ENCODE data around the gene HDAC4.

HDAC4 gene

DNA sequence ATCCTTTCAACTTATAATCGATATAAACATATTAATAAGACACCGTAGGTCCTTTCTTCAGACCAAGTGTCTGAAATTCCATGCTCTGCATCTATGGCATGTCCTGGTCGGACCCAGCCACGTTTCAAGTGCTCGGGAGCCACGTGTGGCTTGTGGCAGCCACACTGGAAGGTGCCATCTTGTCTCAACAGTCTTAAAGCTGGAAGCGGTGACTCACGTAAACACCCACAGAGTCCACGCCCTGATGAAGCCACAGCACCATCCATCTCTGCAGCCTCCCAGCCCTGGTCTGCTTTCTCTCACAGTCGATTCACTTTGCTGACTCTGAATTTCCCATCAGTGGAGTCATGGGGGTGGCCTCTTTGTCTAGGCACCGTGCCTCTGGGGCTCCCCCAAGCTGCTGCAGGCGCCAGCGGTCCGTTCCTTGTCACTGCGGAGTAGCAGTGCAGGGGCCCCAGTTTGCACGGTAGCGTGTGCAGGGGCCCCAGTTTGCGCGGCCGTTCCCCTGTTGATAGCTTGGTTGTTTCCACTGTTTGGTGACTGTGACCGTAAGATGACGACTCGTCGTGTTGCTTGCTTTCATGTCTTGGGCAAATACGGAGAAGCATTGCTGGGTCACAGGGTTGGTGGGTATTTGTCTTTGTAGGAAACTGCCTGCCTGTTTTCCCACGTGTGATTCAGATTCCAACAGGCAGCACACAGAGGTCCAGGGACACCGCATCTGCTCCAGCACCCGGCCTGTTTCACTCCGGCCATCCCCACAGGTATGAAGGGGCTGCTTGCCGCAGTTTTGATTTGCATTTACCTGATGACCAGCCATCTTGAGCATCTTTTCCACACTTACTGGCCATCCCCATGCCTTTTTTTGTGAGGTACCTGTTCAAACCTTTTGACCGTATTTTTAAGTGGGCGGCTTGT, 240.3 kb downstream of the HDAC4 start:
- DNase-seq = peak; percentile 18

DNA sequence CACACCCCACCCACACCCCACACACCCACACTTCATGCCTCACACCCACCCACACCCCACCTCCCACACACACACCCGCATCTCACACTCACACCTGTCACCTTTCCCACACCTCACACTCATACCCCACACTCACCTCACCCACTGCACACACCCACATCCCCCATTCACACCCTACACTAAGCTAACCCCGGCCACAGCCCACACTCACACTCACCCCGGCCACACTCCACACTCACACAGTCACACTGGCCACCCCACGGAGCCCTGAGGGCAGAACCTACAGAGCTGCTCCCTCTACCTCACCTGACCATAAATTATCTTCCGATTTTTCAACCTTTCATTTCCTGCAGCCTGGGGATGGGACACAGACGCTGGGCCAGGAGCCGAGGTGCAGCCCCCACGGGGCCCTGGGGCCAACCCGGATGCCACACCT, 241.3 kb downstream of the HDAC4 start:
- peak; percentile 20 for DNase-seq

DNA sequence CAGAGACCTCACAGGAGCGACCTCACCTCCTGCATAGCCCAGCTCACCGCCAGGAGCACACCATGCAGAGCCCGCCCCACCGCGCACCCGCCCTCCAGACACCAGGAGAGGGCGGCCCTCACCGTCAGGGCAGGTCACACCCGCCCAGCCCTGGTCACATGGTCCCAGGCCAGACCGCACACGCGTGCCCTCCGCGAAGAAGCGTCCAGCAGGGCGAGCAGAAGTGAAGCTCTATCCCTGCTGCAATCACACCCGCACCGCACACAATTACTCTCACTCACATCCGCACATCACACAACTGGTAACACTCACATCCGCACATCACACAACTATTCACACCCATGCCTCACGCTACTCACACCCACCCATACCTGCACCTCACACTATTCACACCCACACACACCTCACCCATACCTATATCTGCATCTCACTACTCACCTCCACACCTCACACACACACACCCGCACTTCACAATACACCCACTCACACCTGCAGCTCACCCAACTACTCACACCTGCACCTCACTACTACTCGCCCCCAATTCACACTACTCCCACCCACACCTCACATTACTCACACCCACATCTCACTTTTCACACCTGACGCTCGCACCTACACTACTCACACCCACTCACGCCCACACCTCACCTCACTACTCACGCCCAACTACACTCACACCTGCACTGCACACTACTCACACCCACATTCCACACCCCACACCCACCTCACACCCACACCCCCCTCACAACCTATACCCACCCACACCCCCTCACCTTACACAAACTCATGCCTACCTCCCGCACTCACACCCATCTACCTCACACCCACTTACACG, 242.0 kb downstream of the HDAC4 start:
- peak; percentile 27 for DNase-seq

DNA sequence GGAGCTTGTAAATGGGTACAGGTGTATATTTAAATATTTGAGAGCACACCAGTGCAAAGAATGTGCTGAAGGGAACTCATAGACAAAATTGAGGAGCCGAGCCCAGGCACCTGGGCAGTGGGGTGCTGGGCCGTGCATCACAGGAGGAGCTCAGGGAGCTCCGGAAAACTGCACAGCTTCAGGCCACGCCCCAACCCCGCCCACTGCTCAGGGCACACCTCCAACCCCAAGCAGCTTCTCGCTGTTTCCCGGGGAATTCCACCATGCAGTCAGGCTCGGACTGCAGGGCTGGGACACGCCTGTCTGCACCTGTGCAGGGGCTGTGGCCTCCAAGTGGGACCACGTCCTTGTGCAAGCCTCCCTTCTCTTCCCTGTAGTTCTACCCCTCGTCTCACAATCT, 243.0 kb downstream of the HDAC4 start:
- peak; percentile 2 for DNase-seq

DNA sequence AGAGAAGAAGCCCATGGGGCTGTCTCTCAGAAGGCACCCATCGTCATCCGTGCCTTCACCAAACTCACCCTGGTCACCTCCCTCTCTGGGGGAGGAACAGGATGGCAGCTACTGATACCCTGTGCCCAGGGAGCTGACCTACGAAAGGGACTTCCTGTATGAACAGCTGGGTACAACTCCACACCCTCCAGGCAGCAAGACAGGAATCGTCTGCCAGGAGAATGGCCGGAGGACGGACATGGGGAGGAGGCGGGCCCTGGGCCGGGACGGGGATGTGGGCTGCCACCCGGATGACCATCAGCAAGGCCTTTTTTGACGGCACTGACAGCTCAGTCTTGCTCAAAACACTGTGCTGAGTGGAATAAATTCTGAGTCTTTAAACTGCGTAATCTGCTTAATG, 243.6 kb downstream of the HDAC4 start:
- peak; percentile 2 for DNase-seq

DNA sequence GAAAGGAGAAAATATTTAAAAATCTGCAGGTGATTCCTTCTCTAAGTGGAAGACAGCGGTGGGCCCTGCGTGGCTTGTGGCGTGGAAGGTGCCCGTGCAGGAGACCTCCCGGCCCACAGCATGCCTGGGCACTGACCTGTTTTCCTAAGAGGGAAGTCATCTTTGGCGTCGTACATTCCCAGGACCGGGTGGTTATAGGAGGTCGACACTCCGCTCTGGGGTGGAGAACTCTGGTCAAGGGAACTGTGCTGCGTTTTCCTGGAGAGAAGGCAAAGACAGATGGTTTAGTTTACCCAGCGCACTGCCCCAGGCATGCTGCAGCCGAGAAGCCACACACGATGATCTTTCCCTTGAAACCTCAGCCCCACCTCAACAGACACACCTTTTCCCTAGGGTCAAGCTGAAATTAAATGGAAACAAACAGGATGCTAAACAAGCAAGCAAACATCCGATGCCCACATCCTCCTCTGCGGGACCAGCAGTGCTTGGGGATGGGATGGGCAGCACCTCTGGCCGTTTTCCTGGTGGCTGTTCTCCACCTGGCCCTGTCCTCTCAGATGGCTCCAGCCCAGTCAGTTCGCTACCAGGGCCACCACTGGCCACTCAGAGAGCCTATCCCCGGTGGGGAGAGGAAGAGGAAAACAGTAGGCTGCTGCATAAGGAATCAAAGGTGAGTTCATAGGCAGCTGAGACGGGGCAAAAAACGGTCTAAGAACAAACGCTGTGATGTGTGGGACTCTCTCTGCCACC, 244.1 kb downstream of the HDAC4 start:
- DNase-seq = peak; percentile 13

DNA sequence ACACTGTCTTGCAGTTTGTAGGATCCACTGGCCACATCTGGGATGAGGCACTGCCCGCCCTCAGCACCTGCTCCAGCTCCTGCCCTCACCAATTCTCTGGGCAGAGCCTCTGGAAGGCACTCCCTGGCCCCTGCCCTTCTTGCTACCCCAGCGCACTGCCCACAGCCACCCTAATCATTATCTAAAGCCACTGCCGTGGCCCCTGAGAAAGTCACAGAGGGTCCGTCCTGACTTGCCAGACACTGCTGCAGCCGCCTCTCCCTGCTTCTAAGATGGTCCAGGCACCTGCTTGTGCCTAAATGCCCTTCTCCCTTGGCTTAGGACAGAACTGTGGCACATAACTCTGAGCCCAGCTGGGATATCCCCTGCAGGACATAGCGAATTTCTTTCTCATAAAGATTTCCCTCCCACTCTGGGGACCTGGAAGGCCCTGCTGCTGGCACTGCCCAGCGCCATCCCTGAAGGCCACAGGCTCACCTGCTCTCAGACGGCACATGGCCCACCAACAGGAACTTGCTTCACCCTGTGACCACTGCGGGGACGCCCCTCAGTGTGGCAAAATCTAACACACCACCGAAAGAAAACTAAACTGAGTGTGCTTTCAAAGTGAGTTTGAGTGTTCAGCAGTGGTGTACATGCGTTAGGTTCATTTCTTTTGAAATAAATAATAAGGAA, 244.9 kb downstream of the HDAC4 start:
- DNase-seq = peak; percentile 14

DNA sequence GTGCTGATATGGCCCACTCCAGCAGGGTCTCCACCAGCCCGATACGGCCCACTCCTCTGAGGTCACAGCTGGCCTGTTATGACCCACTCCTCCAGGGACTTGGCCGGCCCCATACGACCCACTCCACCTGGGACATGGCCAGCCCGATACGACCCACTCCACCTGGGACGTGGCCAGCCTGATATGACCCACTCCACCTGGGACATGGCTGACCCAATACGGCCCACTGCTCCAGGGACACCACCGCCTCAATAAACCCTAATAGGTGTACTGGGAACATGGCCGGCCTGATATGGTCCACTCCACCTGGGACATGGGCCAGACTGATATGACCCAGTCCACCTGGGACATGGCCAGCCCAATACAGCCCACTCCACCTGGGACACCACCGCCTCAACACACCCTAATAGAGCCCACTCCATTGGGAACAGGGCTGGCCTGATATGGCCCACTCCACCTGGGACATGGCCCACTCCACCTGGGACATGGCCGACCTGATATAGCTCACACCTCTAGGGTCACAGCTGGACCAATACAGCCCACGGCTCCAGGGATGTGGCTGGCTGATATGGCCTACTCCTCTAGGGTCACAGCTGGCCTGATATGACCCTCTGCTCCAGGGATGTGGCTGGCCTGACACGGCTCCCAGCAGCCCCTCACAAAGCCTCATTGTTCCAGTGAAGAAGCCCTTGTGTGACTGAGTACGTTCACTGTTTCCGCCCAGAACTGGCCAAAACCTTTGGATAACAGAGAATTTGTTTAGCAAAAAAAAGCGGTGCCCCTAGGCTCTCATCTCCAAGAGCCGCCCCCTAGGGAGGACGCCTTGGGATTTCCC, 245.6 kb downstream of the HDAC4 start:
- no peak for DNase-seq

DNA sequence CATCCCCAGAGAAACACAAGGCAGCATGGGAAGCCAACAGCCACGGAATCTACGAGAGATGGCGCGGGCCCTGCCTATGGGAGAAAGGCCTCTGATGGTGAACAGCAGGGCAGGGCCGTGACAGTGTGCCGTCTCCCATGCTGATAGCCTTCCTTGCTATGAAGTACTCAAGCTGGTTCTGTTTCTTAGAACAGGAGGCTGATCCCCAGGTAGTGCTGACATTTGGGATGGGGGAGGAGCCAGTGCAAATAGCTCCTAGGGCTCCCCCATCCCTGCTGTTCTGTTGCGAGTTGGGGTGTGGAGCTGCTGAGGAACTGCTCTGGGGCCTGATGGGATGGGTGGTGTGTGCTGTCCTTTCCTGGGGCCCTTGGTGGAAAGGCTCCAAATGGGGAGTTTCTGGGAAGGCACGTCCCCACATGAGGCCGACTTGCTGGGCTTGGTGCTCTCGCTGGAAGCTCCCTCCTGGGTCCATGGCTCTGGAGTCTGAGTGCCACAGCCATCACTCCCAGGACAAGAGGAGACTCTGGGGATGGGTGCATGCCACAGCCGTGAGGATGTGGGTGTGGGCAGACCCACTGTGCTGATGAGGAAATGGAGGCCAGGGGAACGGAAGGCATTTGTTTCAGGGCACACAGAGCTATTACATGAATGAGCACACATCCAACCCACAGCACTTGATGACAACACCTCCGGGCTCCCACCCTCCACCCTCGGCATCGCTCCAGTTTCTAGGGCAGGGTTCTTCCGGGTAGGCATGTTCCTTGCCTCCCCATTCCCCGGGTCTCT, 246.8 kb downstream of the HDAC4 start:
- peak; percentile 15 for DNase-seq

DNA sequence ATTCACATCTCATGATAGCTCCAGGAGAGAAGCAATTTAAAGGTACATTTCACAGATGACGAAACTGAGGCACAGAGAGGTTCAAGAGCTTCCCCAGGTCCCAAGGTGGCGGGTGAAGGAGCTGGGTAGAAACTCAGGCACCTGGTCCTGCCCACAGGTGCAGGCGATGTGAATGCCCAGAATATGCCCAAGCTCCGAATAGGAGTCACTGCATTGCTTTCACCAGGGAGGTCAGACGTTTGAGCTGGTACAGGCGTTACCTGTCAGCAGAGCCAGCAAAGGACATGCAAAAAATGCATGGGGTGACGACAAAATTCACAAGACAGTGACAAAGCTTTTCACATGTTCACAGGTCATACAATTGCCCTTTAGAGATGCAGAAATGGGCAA, 247.9 kb downstream of the HDAC4 start:
- peak; percentile 13 for DNase-seq

DNA sequence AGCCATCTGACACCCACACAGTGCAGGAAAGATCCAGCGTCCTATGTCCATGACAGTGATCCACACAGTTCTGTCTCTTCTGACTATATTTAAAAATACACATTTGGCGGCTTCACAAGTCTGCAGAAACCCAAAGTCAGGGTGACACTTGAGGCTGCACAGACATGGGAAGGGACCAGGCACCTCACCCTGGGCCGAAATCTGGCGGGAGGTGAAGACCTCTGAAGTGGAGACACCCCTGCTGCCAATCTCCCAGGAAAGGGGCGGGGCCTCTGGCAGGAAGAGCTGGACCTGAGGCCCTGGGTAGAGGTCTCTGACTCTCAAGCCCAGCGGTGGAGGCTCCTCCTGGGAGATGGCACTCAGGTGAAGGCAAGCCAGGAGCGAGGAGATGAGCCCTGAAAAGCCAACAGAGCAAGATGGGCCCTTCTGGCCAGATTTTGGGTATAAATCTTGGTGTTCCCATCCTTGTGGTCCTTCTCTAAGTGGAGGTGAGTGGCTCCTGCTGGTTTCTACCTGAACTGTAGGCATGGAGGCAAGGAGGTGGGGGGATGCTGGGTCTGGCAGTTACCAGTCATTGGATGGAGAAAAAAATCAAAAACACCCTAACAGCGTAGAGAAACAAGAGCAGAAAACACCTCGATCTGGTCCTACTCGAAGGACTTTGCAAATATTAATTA, 248.4 kb downstream of the HDAC4 start:
- peak; percentile 24 for DNase-seq

DNA sequence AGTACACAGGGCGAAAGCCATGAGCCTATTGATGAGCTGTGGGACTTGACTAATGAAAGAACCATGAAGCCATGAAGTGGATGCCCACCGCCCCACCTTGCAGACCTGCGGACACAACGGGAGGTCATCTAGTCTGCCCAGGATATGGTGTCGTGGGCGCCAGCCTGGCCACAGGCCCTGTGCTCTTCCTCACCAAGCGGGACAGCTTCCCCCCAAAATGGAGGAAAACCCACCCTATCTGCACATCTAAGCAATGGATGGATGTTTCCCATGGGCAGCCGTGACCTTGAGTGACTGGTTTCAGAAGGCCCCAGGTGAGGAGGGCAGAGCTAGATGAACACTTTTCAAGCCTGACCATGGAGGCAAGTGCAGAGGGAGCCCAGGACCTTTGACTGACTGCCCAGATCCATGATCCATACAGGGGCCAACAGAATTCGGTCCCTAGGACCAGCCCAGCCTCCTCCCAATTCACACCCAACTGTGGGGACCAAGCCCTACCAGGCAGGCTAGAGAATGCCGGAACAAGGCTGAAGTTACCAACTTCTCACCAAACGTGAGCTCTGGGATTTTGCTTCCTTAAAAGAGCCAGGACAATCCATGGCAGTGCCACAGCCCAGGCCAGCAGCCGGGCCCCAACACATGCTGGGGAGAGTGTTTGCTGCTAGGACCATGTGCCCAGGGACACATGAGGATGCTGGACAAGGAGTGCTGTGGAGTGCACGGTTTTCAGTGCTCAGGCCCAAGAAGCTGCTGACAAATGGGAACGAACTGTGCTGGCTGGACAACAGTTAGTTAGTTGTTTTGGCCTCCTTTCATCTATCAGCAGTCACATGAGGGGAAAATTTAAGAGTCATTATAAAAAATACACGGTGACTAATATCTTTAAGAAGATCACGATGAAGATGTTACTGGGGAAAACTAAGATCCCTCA, 249.4 kb downstream of the HDAC4 start:
- DNase-seq = peak; percentile 11

DNA sequence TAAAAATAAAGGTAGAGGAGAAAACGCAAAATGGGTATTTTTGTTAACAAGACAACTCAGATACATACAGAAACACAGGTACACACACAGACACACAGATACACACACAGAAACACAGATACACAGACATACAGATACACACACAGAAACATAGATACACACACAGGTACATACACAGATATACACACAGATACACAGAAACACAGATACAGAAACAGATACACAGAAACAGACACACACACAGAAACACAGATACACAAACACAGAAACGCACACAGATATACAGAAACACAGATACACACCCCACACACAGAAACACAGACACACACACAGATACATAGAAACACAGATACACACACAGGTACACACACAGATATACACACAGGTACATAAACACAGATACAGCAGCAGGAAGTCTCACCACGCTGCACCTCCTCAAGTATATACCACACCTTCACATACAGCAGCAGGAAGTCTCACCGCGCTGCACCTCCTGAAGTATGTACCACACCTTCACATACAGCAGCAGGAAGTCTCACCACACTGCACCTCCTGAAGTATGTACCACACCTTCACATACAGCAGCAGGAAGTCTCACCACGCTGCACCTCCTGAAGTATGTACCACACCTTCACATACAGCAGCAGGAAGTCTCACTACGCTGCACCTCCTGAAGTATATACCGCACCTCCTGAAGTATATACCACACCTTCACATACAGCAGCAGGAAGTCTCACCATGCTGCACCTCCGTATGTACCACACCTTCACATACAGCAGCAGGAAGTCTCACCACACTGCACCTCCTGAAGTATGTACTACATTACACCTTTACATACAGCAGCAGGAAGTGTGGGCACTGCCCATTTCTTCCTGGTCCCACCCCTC, 250.5 kb downstream of the HDAC4 start:
- peak; percentile 17 for DNase-seq

DNA sequence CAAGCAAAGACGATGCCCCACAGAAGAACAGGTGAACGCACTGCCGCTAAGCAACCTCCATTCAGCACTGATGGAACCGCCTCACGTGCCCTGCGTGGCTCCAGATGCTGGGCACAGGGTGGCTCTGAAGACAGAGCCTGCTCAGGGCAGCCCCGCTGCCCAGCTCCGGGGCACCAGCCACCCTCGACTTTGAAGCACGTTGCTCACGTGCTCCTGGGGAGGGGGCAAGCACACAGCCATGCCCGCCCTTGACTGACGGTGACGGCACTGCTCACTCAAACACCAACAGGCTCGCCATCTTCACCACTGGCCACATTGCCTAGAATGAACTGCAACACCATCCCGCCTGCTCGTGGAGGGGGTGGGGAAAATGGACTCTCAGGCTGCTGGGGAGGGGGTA, 251.3 kb downstream of the HDAC4 start:
- DNase-seq = no peak

DNA sequence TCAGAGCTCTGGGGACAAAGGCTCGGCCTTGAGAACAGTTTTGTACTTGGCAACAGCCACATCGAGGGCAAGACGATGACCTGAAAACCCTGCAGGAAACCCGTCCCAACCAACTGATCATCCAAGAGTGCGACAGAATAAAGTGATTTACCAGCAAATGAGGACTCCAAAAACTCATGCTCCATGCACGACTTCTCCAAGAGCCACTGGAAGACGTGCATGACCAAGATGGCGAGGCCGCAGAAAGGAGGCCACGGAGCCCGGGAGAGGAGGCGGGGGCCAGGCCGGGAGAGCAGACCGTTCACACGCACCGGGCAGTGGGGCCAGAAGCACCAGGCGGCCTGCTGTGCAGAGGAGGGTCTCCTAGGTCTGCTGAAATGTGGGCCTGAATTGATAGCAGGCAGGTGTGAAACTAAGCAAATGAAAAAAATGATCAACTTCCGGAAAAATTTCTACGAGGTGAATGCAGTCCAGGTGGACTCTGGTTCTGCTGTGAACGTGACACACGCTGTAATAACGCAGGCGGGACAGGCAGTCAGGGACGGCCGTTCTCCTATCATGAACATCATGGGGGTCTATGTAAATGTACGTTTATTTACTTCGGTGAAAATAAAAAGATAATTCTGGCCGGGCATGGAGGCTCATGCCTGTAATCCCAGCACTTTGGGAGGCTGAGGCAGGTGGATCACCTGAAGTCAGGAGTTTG, 252.2 kb downstream of the HDAC4 start:
- DNase-seq = no peak

DNA sequence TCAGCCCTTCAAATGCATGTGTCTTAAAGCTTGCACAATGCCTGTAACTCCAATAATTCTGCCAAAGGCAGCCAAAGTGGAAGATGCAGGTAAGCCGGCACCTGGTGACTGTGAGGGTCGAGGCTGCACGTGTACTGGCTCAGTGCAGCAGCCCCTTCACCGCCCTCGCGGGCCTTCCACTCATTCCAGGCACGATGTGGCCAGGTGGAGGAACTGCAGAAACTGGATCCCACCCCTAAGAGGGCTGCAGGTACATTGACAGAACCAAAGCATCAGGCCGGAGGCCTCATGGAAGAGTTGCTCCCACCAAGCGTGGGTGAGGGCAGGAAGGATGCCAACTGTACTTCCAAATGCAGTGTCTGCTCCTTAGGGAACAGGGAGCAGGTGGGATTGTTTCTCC, 253.4 kb downstream of the HDAC4 start:
- no peak for DNase-seq

DNA sequence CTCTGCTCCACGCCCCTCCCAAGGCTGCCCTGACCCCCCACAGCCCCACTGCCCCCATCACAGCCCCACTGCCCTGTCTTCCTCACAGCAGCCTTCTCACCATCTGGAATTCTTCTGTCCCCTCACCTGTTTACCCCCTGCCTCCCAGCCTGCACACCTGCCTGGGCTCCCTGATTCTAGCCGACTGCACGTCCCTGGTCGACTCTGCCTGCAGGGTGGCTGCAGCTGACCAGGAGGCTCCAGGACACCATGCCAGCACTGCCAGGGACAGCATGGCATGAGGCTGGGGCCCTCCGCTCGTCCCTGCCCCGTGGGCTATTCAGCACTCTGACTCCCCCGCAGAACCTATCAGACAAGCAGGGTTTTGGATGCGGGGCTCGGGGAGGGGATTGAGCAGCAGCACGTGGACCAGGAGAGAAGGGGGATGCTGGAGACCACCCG, 254.1 kb downstream of the HDAC4 start:
- DNase-seq = no peak
